ENCODE measurements around the gene EEF2KMT. TPM values are rescaled to one million over a fixed set of nuclear protein-coding genes. Genes with fewer than 3 reads are reported as not detected.
"Not testable (repeated sequence)": the region's sequence is repeated elsewhere in the genome, so short reads cannot be mapped to it uniquely, and the experiment has no call there.

The EEF2KMT gene
- total and polyA plus RNA-seq, 2 of the 4 experiments (the other 2 are of a cell fraction), result 14.1 to 19.0 TPM

GRCh38 chr16:5083646-5084045 lies 13.9 kb downstream of the EEF2KMT start:
- peaks cover 26% of the 10 kb centered on the region for H3K36me3 ChIP-seq (ENCODE audit: control insufficient read depth, insufficient read depth, low read length)
- in situ Hi-C loops (cut with MboI; ENCODE audit: low sequenced_read_pairs); H4K8ac ChIP-seq (ENCODE audit: low read depth in 2 of 2, low read length in 2 of 2); H3K4me3 ChIP-seq (ENCODE audit: insufficient read depth, low read depth, low read length); H3K27ac ChIP-seq (ENCODE audit: insufficient read depth, low read length); H3K9me1 ChIP-seq (ENCODE audit: insufficient read depth, low read length); H3K79me1 ChIP-seq (ENCODE audit: low read depth in 1 of 2, low read length in 2 of 2); H2BK120ac ChIP-seq (ENCODE audit: low read depth, low read length); POLR2A ChIA-PET (ENCODE audit: unreplicated experiment); H4K91ac ChIP-seq (ENCODE audit: insufficient read depth, low read depth, low read length); H3K14ac ChIP-seq (replicated peaks; ENCODE audit: low read depth, low read length); H2AFZ ChIP-seq (replicated peaks; ENCODE audit: low read length, poor library complexity); H4K5ac ChIP-seq (ENCODE audit: low read depth, low read length); H3K4ac ChIP-seq (ENCODE audit: low read depth, low read length); H3K4me2 ChIP-seq (ENCODE audit: low read depth, low read length); H3K4me1 ChIP-seq (ENCODE audit: control insufficient read depth, insufficient read depth, low read length); CTCF ChIA-PET; H3K23ac ChIP-seq (ENCODE audit: low read depth, low read length); BruUV-seq (replicated peaks); H3K18ac ChIP-seq (ENCODE audit: low read depth, low read length); H2BK20ac ChIP-seq (ENCODE audit: low read depth, low read length); H2AK9ac ChIP-seq (replicated peaks; ENCODE audit: low read depth, low read length, poor library complexity); H3K9ac ChIP-seq (ENCODE audit: low read depth, low read length); H3K9me3 ChIP-seq (ENCODE audit: control insufficient read depth, insufficient read depth, low read length); H4K20me1 ChIP-seq (ENCODE audit: insufficient read depth, low read length); dilution Hi-C loops (cut with HindIII; ENCODE audit: low sequenced_read_pairs, unreplicated experiment); intact Hi-C loops (cut with micrococcal nuclease); H2BK5ac ChIP-seq (ENCODE audit: low read depth, low read length, poor library complexity, severe bottlenecking); H3K56ac ChIP-seq (ENCODE audit: extremely low read depth, insufficient read depth, low read length); H2AK5ac ChIP-seq (ENCODE audit: low read depth, low read length); ATAC-seq (ENCODE audit: low read depth); DNase-seq; H2BK15ac ChIP-seq (ENCODE audit: low read depth, low read length); H3K27me3 ChIP-seq (ENCODE audit: control insufficient read depth, insufficient read depth, low read length): not testable (repeated sequence)
- no CpG with 5 or more reads among the region's 9 CpGs for WGBS, 2 experiments (ENCODE audit: extremely low coverage in 2 of 2, insufficient read length in 1 of 2)

- H2AK9ac ChIP-seq (replicated peaks; ENCODE audit: low read depth, low read length, poor library complexity); H3K4me2 ChIP-seq (ENCODE audit: low read depth, low read length); DNase-seq; H3K27me3 ChIP-seq (ENCODE audit: control insufficient read depth, insufficient read depth, low read length); H4K8ac ChIP-seq (ENCODE audit: low read depth in 2 of 2, low read length in 2 of 2); H2BK5ac ChIP-seq (ENCODE audit: low read depth, low read length, poor library complexity, severe bottlenecking); H3K18ac ChIP-seq (ENCODE audit: low read depth, low read length); H4K5ac ChIP-seq (ENCODE audit: low read depth, low read length); intact Hi-C loops (cut with micrococcal nuclease); H3K4me3 ChIP-seq (ENCODE audit: insufficient read depth, low read depth, low read length); H2BK20ac ChIP-seq (ENCODE audit: low read depth, low read length); CTCF ChIA-PET; H3K4ac ChIP-seq (ENCODE audit: low read depth, low read length); ATAC-seq (ENCODE audit: low read depth); H3K9me3 ChIP-seq (ENCODE audit: control insufficient read depth, insufficient read depth, low read length); in situ Hi-C loops (cut with MboI; ENCODE audit: low sequenced_read_pairs); H3K14ac ChIP-seq (replicated peaks; ENCODE audit: low read depth, low read length); H2BK120ac ChIP-seq (ENCODE audit: low read depth, low read length); H2AK5ac ChIP-seq (ENCODE audit: low read depth, low read length); POLR2A ChIA-PET (ENCODE audit: unreplicated experiment); H3K79me1 ChIP-seq (ENCODE audit: low read depth in 1 of 2, low read length in 2 of 2); H3K23ac ChIP-seq (ENCODE audit: low read depth, low read length); H2BK15ac ChIP-seq (ENCODE audit: low read depth, low read length); H3K56ac ChIP-seq (ENCODE audit: extremely low read depth, insufficient read depth, low read length); dilution Hi-C loops (cut with HindIII; ENCODE audit: low sequenced_read_pairs, unreplicated experiment); BruUV-seq (replicated peaks); H3K9ac ChIP-seq (ENCODE audit: low read depth, low read length); H4K20me1 ChIP-seq (ENCODE audit: insufficient read depth, low read length); H2AFZ ChIP-seq (replicated peaks; ENCODE audit: low read length, poor library complexity); H3K9me1 ChIP-seq (ENCODE audit: insufficient read depth, low read length); H3K4me1 ChIP-seq (ENCODE audit: control insufficient read depth, insufficient read depth, low read length); H4K91ac ChIP-seq (ENCODE audit: insufficient read depth, low read depth, low read length); H3K27ac ChIP-seq (ENCODE audit: insufficient read depth, low read length): not testable (repeated sequence)
- no CpG with 5 or more reads among the region's 9 CpGs for WGBS, 2 experiments (ENCODE audit: extremely low coverage in 2 of 2, insufficient read length in 1 of 2)
- peaks cover 41% of the 10 kb centered on the region for H3K36me3 ChIP-seq (ENCODE audit: control insufficient read depth, insufficient read depth, low read length)
These were observed 16.6 kb downstream of the EEF2KMT start for GRCh38 chr16:5080996-5081395.
